ENCODE measurements around the gene FBN2. TPM values are rescaled to one million over a fixed set of nuclear protein-coding genes. Genes with fewer than 3 reads are reported as not detected.
"Not testable (repeated sequence)": the region's sequence is repeated elsewhere in the genome, so short reads cannot be mapped to it uniquely, and the experiment has no call there.

Gene FBN2
- polyA plus RNA-seq, 1 donor, result 101 TPM

GRCh38 chr5:128536254-128537220 lies 1.5 kb downstream of the FBN2 start:
- DNase-seq, result peak; percentile 70

GRCh38 chr5:128535251-128535650 lies 2.8 kb downstream of the FBN2 start:
- DNase-seq, result no peak

- no peak for DNase-seq
These were observed 3.3 kb downstream of the FBN2 start for GRCh38 chr5:128534726-128535125.

GRCh38 chr5:128532776-128533175 lies 5.3 kb downstream of the FBN2 start:
- no peak for DNase-seq

- DNase-seq, result no peak
These were observed 5.9 kb downstream of the FBN2 start for GRCh38 chr5:128532127-128532526.

- no peak for DNase-seq
These were observed 9.3 kb downstream of the FBN2 start for GRCh38 chr5:128528637-128529255.

- no peak for DNase-seq
These were observed 9.9 kb downstream of the FBN2 start for GRCh38 chr5:128528126-128528525.

- no peak for DNase-seq
These were observed 11.0 kb downstream of the FBN2 start for GRCh38 chr5:128527077-128527476.

- no peak for DNase-seq
These were observed 15.7 kb downstream of the FBN2 start for GRCh38 chr5:128522336-128522735.

- no peak for DNase-seq
These were observed 18.2 kb downstream of the FBN2 start for GRCh38 chr5:128519827-128520226.

- DNase-seq, result no peak
These were observed 21.1 kb downstream of the FBN2 start for GRCh38 chr5:128516978-128517377.

- no peak for DNase-seq
These were observed 24.2 kb downstream of the FBN2 start for GRCh38 chr5:128513806-128514205.

GRCh38 chr5:128512894-128513293 lies 25.2 kb downstream of the FBN2 start:
- DNase-seq, result no peak

GRCh38 chr5:128506643-128507042 lies 31.4 kb downstream of the FBN2 start:
- DNase-seq, result no peak

- not testable (repeated sequence) for DNase-seq
These were observed 34.3 kb downstream of the FBN2 start for GRCh38 chr5:128503727-128504126.

GRCh38 chr5:128498844-128499455 lies 39.1 kb downstream of the FBN2 start:
- peak; percentile 75 for DNase-seq

GRCh38 chr5:128494516-128494915 lies 43.5 kb downstream of the FBN2 start:
- DNase-seq, result no peak

GRCh38 chr5:128493657-128494329 lies 44.3 kb downstream of the FBN2 start:
- DNase-seq, result no peak

GRCh38 chr5:128491291-128491690 lies 46.8 kb downstream of the FBN2 start:
- no peak for DNase-seq

- no peak for DNase-seq
These were observed 47.3 kb downstream of the FBN2 start for GRCh38 chr5:128490761-128491160.

- DNase-seq, result no peak
These were observed 51.0 kb downstream of the FBN2 start for GRCh38 chr5:128487041-128487440.

GRCh38 chr5:128483738-128484137 lies 54.3 kb downstream of the FBN2 start:
- DNase-seq, result no peak
